ENCODE data around the gene RPA3.

GRCh38 chr7:7614018-7614741, 104.2 kb downstream of the RPA3 start:
- TF ChIP-seq, protein P1, sequence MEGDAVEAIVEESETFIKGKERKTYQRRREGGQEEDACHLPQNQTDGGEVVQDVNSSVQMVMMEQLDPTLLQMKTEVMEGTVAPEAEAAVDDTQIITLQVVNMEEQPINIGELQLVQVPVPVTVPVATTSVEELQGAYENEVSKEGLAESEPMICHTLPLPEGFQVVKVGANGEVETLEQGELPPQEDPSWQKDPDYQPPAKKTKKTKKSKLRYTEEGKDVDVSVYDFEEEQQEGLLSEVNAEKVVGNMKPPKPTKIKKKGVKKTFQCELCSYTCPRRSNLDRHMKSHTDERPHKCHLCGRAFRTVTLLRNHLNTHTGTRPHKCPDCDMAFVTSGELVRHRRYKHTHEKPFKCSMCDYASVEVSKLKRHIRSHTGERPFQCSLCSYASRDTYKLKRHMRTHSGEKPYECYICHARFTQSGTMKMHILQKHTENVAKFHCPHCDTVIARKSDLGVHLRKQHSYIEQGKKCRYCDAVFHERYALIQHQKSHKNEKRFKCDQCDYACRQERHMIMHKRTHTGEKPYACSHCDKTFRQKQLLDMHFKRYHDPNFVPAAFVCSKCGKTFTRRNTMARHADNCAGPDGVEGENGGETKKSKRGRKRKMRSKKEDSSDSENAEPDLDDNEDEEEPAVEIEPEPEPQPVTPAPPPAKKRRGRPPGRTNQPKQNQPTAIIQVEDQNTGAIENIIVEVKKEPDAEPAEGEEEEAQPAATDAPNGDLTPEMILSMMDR (IDR thresholded peaks at IDR 0.05), result no peak
- no peak for TF ChIP-seq EZH2 (IDR thresholded peaks at IDR 0.05)

All from neural progenitor cell (in vitro differentiated cells).